HepG2 (cell line): ENCODE results near the gene MLXIPL. TPM values are rescaled to one million over a fixed set of nuclear protein-coding genes. Genes with fewer than 3 reads are reported as not detected.

Experiments
- ATAC-seq: fragments of 200-7000 bp; cut with Tn5 transposase; 3 replicates; pipeline ENCODE4 v1.9.1; 2020; ENCODE audit warnings: mild to moderate bottlenecking, moderate library complexity
- BruUV-seq: library from RNA; stranded (reverse); fragments of 400-500 nt; replicated peaks from 2 replicates; lab custom pipeline; 2021; lab: Mats Ljungman, UMichigan
- CTCF ChIA-PET: fragments of 300-600 bp; formaldehyde crosslinking; extraction: SDS; loops from one replicate; lab custom pipeline; 2021; ENCODE audit warnings: low total read pairs, inconsistent platforms, low intra/inter-chr PET ratio; lab: Yijun Ruan, JAX
- POLR2A ChIA-PET: fragments of 350-600 bp; sonication (Branson Sonifier 250); formaldehyde crosslinking; loops from one replicate; lab custom pipeline; 2020; ENCODE audit warnings: antibody characterized with exemption, inconsistent platforms; lab: Yijun Ruan, JAX
- DNase-seq: peaks from one replicate; pipeline ENCODE4 v3.0.0-alpha.2; 2015; ENCODE audit warnings: low spot score
- FAIRE-seq: peaks from 3 replicates; lab custom pipeline; 2011; peaks lifted over from hg19 to GRCh38; lab: Jason Lieb, UNC
- H2AFZ ChIP-seq: one replicate; pipeline ENCODE4 v1.6.1; 2011; ENCODE audit warnings: low read length, inconsistent platforms
- H3K27ac ChIP-seq: fragments of 300-600 bp; 3 replicates; pipeline ENCODE4 v1.8.0; 2011; ENCODE audit warnings: mixed run types, mild to moderate bottlenecking, mixed read lengths, low read length, inconsistent platforms; ENCODE audit not compliant: insufficient read depth; ENCODE audit errors: extremely low read length
- H3K27me3 ChIP-seq, 2 experiments: fragments of 200-600 bp in 1 of 2; 2 replicates in 1 of 2; 3 replicates in 1 of 2; pipeline versions ENCODE4 v1.6.0 to v1.8.0; 2011; ENCODE audit warnings: low read length in 2 of 2, mild to moderate bottlenecking in 2 of 2, moderate library complexity in 2 of 2, inconsistent platforms in 1 of 2; ENCODE audit not compliant: insufficient read depth in 2 of 2, control insufficient read depth in 1 of 2
- H3K36me3 ChIP-seq, 2 experiments: fragments of 200-600 bp in 1 of 2; replicated peaks in 1 of 2; 2 replicates in 1 of 2; 3 replicates in 1 of 2; pipeline versions ENCODE4 v1.5.1 to v1.8.0; 2011; ENCODE audit warnings: low read length in 2 of 2, inconsistent platforms in 1 of 2; ENCODE audit not compliant: insufficient read depth in 2 of 2, control insufficient read depth in 1 of 2
- H3K4me1 ChIP-seq: 2 replicates; pipeline ENCODE4 v1.5.1; 2012; ENCODE audit warnings: low read length, inconsistent platforms; ENCODE audit not compliant: insufficient read depth
- H3K4me2 ChIP-seq: 2 replicates; pipeline ENCODE4 v1.6.0; 2011; ENCODE audit warnings: low read depth, low read length, inconsistent platforms
- H3K4me3 ChIP-seq, 3 experiments: fragments of 200-600 bp in 1 of 3; sonication (generic), shearing (Covaris generic) in 1 of 3; replicated peaks in 1 of 3; 2 replicates each; pipeline ENCODE4 v1.5.1; 2011 to 2016; ENCODE audit warnings: low read length in 3 of 3, inconsistent platforms in 2 of 3, low read depth in 2 of 3, mild to moderate bottlenecking in 2 of 3, control low read depth in 1 of 3, mixed read lengths in 1 of 3; ENCODE audit not compliant: insufficient read depth in 1 of 3
- H3K79me2 ChIP-seq: one replicate; pipeline ENCODE4 v1.6.1; 2011; ENCODE audit warnings: low read length, inconsistent platforms; ENCODE audit not compliant: insufficient read depth
- H3K9ac ChIP-seq: 2 replicates; pipeline ENCODE4 v1.6.0; 2011; ENCODE audit warnings: mild to moderate bottlenecking, low read depth, low read length, inconsistent platforms; ENCODE audit not compliant: insufficient read depth
- H3K9me3 ChIP-seq: 2 replicates; pipeline ENCODE4 v1.5.1; 2012; ENCODE audit warnings: mild to moderate bottlenecking, low read length
- H4K20me1 ChIP-seq: 2 replicates; pipeline ENCODE4 v1.6.0; 2011; ENCODE audit warnings: inconsistent platforms, mild to moderate bottlenecking, low read length, moderate library complexity; ENCODE audit not compliant: insufficient read depth
- AGO2 ChIP-seq: fragments of 200-400 bp; formaldehyde crosslinking; optimal IDR thresholded peaks from 2 replicates; pipeline ENCODE3; 2017; ENCODE audit warnings: mild to moderate bottlenecking, low read depth, low read length, moderate library complexity
- CREM ChIP-seq, 2 experiments: sonication (generic) in 1 of 2; formaldehyde crosslinking in 1 of 2; IDR thresholded peaks; 2 replicates each; pipeline versions ENCODE4 v1.4.0 to v1.6.1; 2016 to 2020; ENCODE audit warnings: antibody characterized with exemption in 1 of 2, mild to moderate bottlenecking in 1 of 2, missing genetic modification reagents in 1 of 2
- DMAP1 ChIP-seq: IDR thresholded peaks from 2 replicates; pipeline ENCODE4 v1.6.1; 2016
- HMGA1 ChIP-seq: sonication (generic); formaldehyde crosslinking; conservative IDR thresholded peaks from 2 replicates; pipeline ENCODE4 v1.4.0; 2020; ENCODE audit warnings: missing genetic modification reagents
- MEF2D ChIP-seq: sonication (generic); formaldehyde crosslinking; IDR thresholded peaks from 2 replicates; pipeline ENCODE4 v1.5.1; 2020; ENCODE audit warnings: mild to moderate bottlenecking, missing genetic modification reagents
- NRL ChIP-seq: sonication (generic); formaldehyde crosslinking; IDR thresholded peaks from 2 replicates; pipeline ENCODE4 v1.5.0; 2020; ENCODE audit warnings: missing genetic modification reagents, mild to moderate bottlenecking, moderate library complexity, borderline replicate concordance
- RBFOX2 ChIP-seq: fragments of 200-400 bp; formaldehyde crosslinking; IDR thresholded peaks from 2 replicates; pipeline ENCODE4 v1.6.1; 2017; ENCODE audit warnings: low read depth, mild to moderate bottlenecking, low read length
- SAFB2 ChIP-seq: sonication (generic); formaldehyde crosslinking; IDR thresholded peaks from 2 replicates; pipeline ENCODE4 v1.5.1; 2020; ENCODE audit warnings: missing genetic modification reagents, low read depth, mild to moderate bottlenecking, borderline replicate concordance
- SIN3B ChIP-seq: fragments of 150-350 bp; IDR thresholded peaks from 2 replicates; pipeline ENCODE4 v1.6.1; 2014; ENCODE audit warnings: low read length
- ZNF17 ChIP-seq: sonication (generic); formaldehyde crosslinking; IDR thresholded peaks from 2 replicates; pipeline ENCODE4 v1.5.0; 2020; ENCODE audit warnings: mild to moderate bottlenecking, missing genetic modification reagents
- ZNF367 ChIP-seq: sonication (generic); formaldehyde crosslinking; IDR thresholded peaks from 2 replicates; pipeline ENCODE4 v1.4.0; 2020; ENCODE audit warnings: missing genetic modification reagents, borderline replicate concordance
- ZNF569 ChIP-seq: sonication (generic); formaldehyde crosslinking; IDR thresholded peaks from 2 replicates; pipeline ENCODE4 v1.5.0; 2020; ENCODE audit warnings: mild to moderate bottlenecking, missing genetic modification reagents, moderate library complexity, borderline replicate concordance
- WGBS: methylation state at CpG from one replicate; pipeline ENCODE4 v1.1.6; 2017; ENCODE audit warnings: low lambda C conversion rate; 5-methylcytosine and 5-hydroxymethylcytosine counted together
- in situ Hi-C: cut with HindIII; loops from 2 replicates; pipeline ENCODE4 v1.10.0; 2017; ENCODE audit warnings: low pct_unique_long_range_greater_than_20kb; ENCODE audit not compliant: extremely low pct_ligation_motif_present
- intact Hi-C: fragments of 100-400 bp; cut with micrococcal nuclease; formaldehyde crosslinking; loops from one replicate; pipeline ENCODE4 v1.10.0; 2022; ENCODE audit not compliant: unreplicated experiment
- polyA plus RNA-seq, 8 experiments: library from polyadenylated mRNA; depleted of rRNA in 3 of 8; stranded (reverse) in 7 of 8; unstranded in 1 of 8; fragments of >200 nt; fragmentation: Illumina TruSeq in 4 of 8; extraction: Trizol in 4 of 8; gene quantifications; 2 replicates each; pipeline versions ENCODE4 v1.2.1 to v1.2.3, GENCODE V29; 2011 to 2016; ENCODE audit warnings: low read depth in 4 of 8, missing spikeins in 1 of 8, mixed read lengths in 1 of 8; ENCODE audit not compliant: insufficient read depth in 1 of 8
- total RNA-seq, 5 experiments: library from RNA; depleted of rRNA; stranded (reverse); fragments of >200 nt; fragmentation: Illumina TruSeq; extraction: Trizol; gene quantifications; 2 replicates each; pipeline ENCODE4 v1.2.3, GENCODE V29; 2016; ENCODE audit warnings: low read depth in 1 of 5
- TF ChIP-seq, protein P1 (sequence below): sonication (generic); formaldehyde crosslinking; IDR thresholded peaks from 2 replicates; pipeline ENCODE4 v1.8.0; 2022; ENCODE audit warnings: missing genetic modification reagents, mild to moderate bottlenecking, inconsistent platforms, borderline replicate concordance
- TF ChIP-seq, protein P2 (sequence below): sonication (generic); formaldehyde crosslinking; IDR thresholded peaks from 2 replicates; pipeline ENCODE4 v1.8.0; 2022; ENCODE audit warnings: missing genetic modification reagents, mild to moderate bottlenecking, borderline replicate concordance
- TF ChIP-seq, protein P3 (sequence below): sonication (generic); formaldehyde crosslinking; IDR thresholded peaks from 2 replicates; pipeline ENCODE4 v1.4.0; 2020; ENCODE audit warnings: missing genetic modification reagents

The MLXIPL gene
- total and polyA plus RNA-seq, 2 of the 13 experiments (the other 11 are each of a cell fraction or from before 2014, with no cell fraction given), result 51.6 to 60.1 TPM

DNA sequence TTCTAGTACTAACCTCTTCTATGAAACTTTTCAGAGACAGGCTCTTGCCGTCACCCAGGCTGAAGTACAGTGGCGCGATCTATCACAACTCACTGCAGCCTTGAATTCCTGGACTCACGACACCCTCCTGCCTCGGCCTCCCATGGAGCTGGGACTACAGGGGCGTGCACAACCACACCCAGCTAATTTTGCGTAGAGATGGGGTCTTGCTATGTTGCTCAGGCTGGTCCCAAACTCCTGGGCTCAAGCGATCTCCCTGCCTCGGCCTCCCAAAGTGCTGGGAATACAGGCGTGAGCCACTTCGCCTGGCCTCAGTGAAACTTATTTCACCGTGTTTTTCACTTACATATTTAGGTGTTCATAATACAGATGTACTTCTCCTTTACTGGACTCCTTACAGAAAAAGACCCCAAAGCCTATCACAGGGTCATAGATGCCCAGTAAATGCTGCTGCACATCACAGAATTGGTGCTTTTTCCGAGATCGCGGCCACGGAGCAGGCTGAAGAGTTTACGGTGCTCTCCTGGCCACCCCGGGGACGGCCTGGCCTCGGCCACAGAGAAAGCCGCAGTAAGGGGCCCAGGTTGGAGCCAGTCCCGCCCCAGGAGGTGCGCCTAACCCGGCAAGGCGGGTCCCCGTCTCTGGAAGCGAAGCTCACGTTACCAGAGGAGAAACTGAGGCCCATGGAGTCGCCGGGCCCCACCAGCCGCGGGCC lies 46.5 kb downstream of the MLXIPL start (continued):
- TF ChIP-seq, protein P1, sequence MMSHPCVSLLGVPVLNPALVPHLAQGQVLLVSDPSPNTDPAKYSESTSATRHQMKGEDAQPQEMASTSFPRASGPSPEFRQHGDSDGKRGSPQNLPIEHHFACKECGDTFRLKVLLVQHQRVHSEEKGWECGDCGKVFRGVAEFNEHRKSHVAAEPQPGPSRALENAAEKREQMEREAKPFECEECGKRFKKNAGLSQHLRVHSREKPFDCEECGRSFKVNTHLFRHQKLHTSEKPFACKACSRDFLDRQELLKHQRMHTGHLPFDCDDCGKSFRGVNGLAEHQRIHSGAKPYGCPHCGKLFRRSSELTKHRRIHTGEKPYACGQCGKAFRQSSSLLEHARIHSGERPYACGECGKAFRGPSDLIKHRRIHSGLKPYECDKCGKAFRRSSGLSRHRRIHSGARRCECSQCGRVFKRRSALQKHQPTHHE, result no peak
- no peak for TF ChIP-seq SAFB2 (CRISPR knock-in tag)
- no peak for TF ChIP-seq ZNF367
- TF ChIP-seq MEF2D (CRISPR knock-in tag), result 0 out of 2 replicates have a peak, but pooled peaks have one; percentile 11
- 0 out of 2 replicates have a peak, but pooled peaks have one; percentile 14 for TF ChIP-seq NRL (CRISPR knock-in tag)
- TF ChIP-seq, all 625 proteins: peak for 25

DNA sequence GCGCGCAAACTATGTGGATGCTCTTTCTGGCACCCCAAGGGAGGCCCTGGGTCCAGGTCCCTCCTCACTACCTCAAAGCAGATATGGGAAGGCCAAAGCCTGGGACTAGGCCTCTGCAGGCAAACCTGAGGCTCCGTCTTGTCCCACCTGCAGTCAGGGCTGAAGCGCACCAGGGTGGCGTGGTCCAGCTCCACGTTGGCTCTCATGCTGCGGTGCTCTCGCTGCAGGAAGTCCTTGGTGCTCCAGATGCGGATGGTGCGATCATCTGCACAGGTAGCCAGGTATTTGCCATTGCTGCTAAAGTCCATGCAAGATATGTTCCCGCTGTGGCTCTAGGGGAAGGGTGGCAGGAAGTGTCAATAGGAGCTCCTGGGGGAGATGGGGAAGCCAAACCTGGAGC lies 50.5 kb downstream of the MLXIPL start:
- peaks cover 24% of the 10 kb centered on the region for H3K79me2 ChIP-seq
- peaks cover 27 to 51% of the 10 kb centered on the region in 2 experiments for H3K36me3 ChIP-seq
- no TSS peak for BruUV-seq
- no peak overlapping the region for H2AFZ ChIP-seq
- ChIA-PET POLR2A (interaction anchor here (0.6 to 2.6 kb wide), 2 partner anchors 9 to 49 kb away, joined by 4 to 10 read pairs; no protein-coding TSS in a partner anchor), CTCF (no interaction called here)
- peaks cover 40% of the 10 kb centered on the region for H3K4me1 ChIP-seq
- intact Hi-C loops (no loop called here), in situ Hi-C loops (no loop called here)
- H4K20me1 ChIP-seq, result peaks cover 5% of the 10 kb centered on the region; the same call in 1 of the 2 replicates
- no peak overlapping the region for H3K4me2 ChIP-seq
- no peak for DNase-seq
- 100% methylated on average over 3 of the region's 11 CpGs for WGBS
- H3K4me3 ChIP-seq, result no peak overlapping the region
- no peak overlapping the region for H3K27ac ChIP-seq
- H3K27me3 ChIP-seq, result no peaks in the 10 kb centered on the region
- H3K9ac ChIP-seq, result no peak overlapping the region
- no peak for ATAC-seq
- no peak for FAIRE-seq
- no peaks in the 10 kb centered on the region for H3K9me3 ChIP-seq
- TF ChIP-seq RBFOX2 (peak; percentile 27; the same call in 1 of the 2 replicates), SIN3B (no peak), ZNF17 (CRISPR knock-in tag) (no peak), DMAP1 (no peak), AGO2 (peak; percentile 41), HMGA1 (no peak), ZNF569 (CRISPR knock-in tag) (no peak), CREM (IDR thresholded peaks at IDR 0.05) (no peak), CREM (CRISPR knock-in tag; IDR thresholded peaks at IDR 0.05) (no peak)
- TF ChIP-seq, protein P2, sequence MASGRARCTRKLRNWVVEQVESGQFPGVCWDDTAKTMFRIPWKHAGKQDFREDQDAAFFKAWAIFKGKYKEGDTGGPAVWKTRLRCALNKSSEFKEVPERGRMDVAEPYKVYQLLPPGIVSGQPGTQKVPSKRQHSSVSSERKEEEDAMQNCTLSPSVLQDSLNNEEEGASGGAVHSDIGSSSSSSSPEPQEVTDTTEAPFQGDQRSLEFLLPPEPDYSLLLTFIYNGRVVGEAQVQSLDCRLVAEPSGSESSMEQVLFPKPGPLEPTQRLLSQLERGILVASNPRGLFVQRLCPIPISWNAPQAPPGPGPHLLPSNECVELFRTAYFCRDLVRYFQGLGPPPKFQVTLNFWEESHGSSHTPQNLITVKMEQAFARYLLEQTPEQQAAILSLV (CRISPR knock-in tag), result no peak
- TF ChIP-seq, protein P3, sequence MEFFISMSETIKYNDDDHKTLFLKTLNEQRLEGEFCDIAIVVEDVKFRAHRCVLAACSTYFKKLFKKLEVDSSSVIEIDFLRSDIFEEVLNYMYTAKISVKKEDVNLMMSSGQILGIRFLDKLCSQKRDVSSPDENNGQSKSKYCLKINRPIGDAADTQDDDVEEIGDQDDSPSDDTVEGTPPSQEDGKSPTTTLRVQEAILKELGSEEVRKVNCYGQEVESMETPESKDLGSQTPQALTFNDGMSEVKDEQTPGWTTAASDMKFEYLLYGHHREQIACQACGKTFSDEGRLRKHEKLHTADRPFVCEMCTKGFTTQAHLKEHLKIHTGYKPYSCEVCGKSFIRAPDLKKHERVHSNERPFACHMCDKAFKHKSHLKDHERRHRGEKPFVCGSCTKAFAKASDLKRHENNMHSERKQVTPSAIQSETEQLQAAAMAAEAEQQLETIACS, result no peak
